ENCODE measurements around the gene PIWIL1.

Gene PIWIL1

GRCh38 chr12:130345292-130345691, 7.6 kb downstream of the PIWIL1 start:
- H3K9me3 ChIP-seq (ENCODE audit: insufficient read depth, low read length, severe bottlenecking): no peaks in the 10 kb centered on the region
- no peak overlapping the region for H3K27ac ChIP-seq (ENCODE audit: low read length)
- H2AFZ ChIP-seq (ENCODE audit: low read depth, low read length): no peak overlapping the region
- H3K36me3 ChIP-seq (ENCODE audit: insufficient read depth, low read length): no peaks in the 10 kb centered on the region
- no peaks in the 10 kb centered on the region for H3K79me2 ChIP-seq (ENCODE audit: insufficient read depth, low read length)
- H3K4me3 ChIP-seq (ENCODE audit: low read depth in 1 of 2, low read length in 2 of 2): no peak overlapping the region
- no peak for TF ChIP-seq EZH2 (IDR thresholded peaks at IDR 0.05; ENCODE audit: borderline replicate concordance, low read depth, low read length, severe bottlenecking)
- H4K20me1 ChIP-seq (ENCODE audit: insufficient read depth, low read length): no peaks in the 10 kb centered on the region
- no peak overlapping the region for H3K9ac ChIP-seq (ENCODE audit: low read depth, low read length)
- no peaks in the 10 kb centered on the region for H3K27me3 ChIP-seq (ENCODE audit: insufficient read depth, low read length, poor library complexity)
- no peak for ATAC-seq (ENCODE audit: insufficient read depth, low read depth)
- DNase-seq: no peak
- no peak overlapping the region for H3K4me2 ChIP-seq (ENCODE audit: insufficient read depth, low read length)
- no peaks in the 10 kb centered on the region for H3K4me1 ChIP-seq (ENCODE audit: insufficient read depth, low read length)

- H2AFZ ChIP-seq (ENCODE audit: low read depth, low read length): no peak overlapping the region
- no peaks in the 10 kb centered on the region for H3K27me3 ChIP-seq (ENCODE audit: insufficient read depth, low read length, poor library complexity)
- ATAC-seq (ENCODE audit: insufficient read depth, low read depth) (no peak), DNase-seq (no peak)
- no peaks in the 10 kb centered on the region for H3K79me2 ChIP-seq (ENCODE audit: insufficient read depth, low read length)
- H3K4me3 ChIP-seq (ENCODE audit: low read depth in 1 of 2, low read length in 2 of 2): no peak overlapping the region
- no peaks in the 10 kb centered on the region for H4K20me1 ChIP-seq (ENCODE audit: insufficient read depth, low read length)
- no peak overlapping the region for H3K9ac ChIP-seq (ENCODE audit: low read depth, low read length)
- TF ChIP-seq EZH2 (IDR thresholded peaks at IDR 0.05; ENCODE audit: borderline replicate concordance, low read depth, low read length, severe bottlenecking): no peak
- TF ChIP-seq CTCF (IDR thresholded peaks at IDR 0.05; ENCODE audit: borderline replicate concordance, extremely low read depth, low read length, poor library complexity, severe bottlenecking): no peak
- no peaks in the 10 kb centered on the region for H3K9me3 ChIP-seq (ENCODE audit: insufficient read depth, low read length, severe bottlenecking)
- no peaks in the 10 kb centered on the region for H3K36me3 ChIP-seq (ENCODE audit: insufficient read depth, low read length)
- no peak overlapping the region for H3K4me2 ChIP-seq (ENCODE audit: insufficient read depth, low read length)
- no peak overlapping the region for H3K27ac ChIP-seq (ENCODE audit: low read length)
- no peaks in the 10 kb centered on the region for H3K4me1 ChIP-seq (ENCODE audit: insufficient read depth, low read length)
Observed at GRCh38 chr12:130347588-130347987, 9.9 kb downstream of the PIWIL1 start.

- H4K20me1 ChIP-seq (ENCODE audit: insufficient read depth, low read length): no peaks in the 10 kb centered on the region
- H3K9ac ChIP-seq (ENCODE audit: low read depth, low read length): no peak overlapping the region
- TF ChIP-seq EZH2 (IDR thresholded peaks at IDR 0.05; ENCODE audit: borderline replicate concordance, low read depth, low read length, severe bottlenecking) (no peak), CTCF (IDR thresholded peaks at IDR 0.05; ENCODE audit: borderline replicate concordance, extremely low read depth, low read length, poor library complexity, severe bottlenecking) (no peak)
- peaks cover 7% of the 10 kb centered on the region for H3K27me3 ChIP-seq (ENCODE audit: insufficient read depth, low read length, poor library complexity)
- no peak overlapping the region for H2AFZ ChIP-seq (ENCODE audit: low read depth, low read length)
- H3K4me1 ChIP-seq (ENCODE audit: insufficient read depth, low read length): no peaks in the 10 kb centered on the region
- DNase-seq (no peak), ATAC-seq (ENCODE audit: insufficient read depth, low read depth) (no peak)
- H3K36me3 ChIP-seq (ENCODE audit: insufficient read depth, low read length): no peaks in the 10 kb centered on the region
- H3K27ac ChIP-seq (ENCODE audit: low read length): no peak overlapping the region
- H3K4me2 ChIP-seq (ENCODE audit: insufficient read depth, low read length): no peak overlapping the region
- H3K4me3 ChIP-seq (ENCODE audit: low read depth in 1 of 2, low read length in 2 of 2): no peak overlapping the region
- no peaks in the 10 kb centered on the region for H3K79me2 ChIP-seq (ENCODE audit: insufficient read depth, low read length)
- H3K9me3 ChIP-seq (ENCODE audit: insufficient read depth, low read length, severe bottlenecking): no peaks in the 10 kb centered on the region
Observed at GRCh38 chr12:130350715-130351114, 13.0 kb downstream of the PIWIL1 start.

GRCh38 chr12:130351326-130351725, 13.6 kb downstream of the PIWIL1 start:
- Histone ChIP-seq H2AFZ (ENCODE audit: low read depth, low read length) (no peak overlapping the region), H3K9ac (ENCODE audit: low read depth, low read length) (no peak overlapping the region), H3K4me2 (ENCODE audit: insufficient read depth, low read length) (no peak overlapping the region), H3K27ac (ENCODE audit: low read length) (no peak overlapping the region), H3K36me3 (ENCODE audit: insufficient read depth, low read length) (no peaks in the 10 kb centered on the region), H3K79me2 (ENCODE audit: insufficient read depth, low read length) (no peaks in the 10 kb centered on the region), H3K9me3 (ENCODE audit: insufficient read depth, low read length, severe bottlenecking) (no peaks in the 10 kb centered on the region), H3K4me3 (ENCODE audit: low read depth in 1 of 2, low read length in 2 of 2) (no peak overlapping the region), H3K27me3 (ENCODE audit: insufficient read depth, low read length, poor library complexity) (peaks cover 7% of the 10 kb centered on the region), H4K20me1 (ENCODE audit: insufficient read depth, low read length) (no peaks in the 10 kb centered on the region), H3K4me1 (ENCODE audit: insufficient read depth, low read length) (no peaks in the 10 kb centered on the region)
- no peak for TF ChIP-seq EZH2 (IDR thresholded peaks at IDR 0.05; ENCODE audit: borderline replicate concordance, low read depth, low read length, severe bottlenecking)
- no peak for TF ChIP-seq CTCF (IDR thresholded peaks at IDR 0.05; ENCODE audit: borderline replicate concordance, extremely low read depth, low read length, poor library complexity, severe bottlenecking)
- DNase-seq (no peak), ATAC-seq (ENCODE audit: insufficient read depth, low read depth) (no peak)
